Measurements from ENCODE around the gene BET1. TPM values are rescaled to one million over a fixed set of nuclear protein-coding genes. Genes with fewer than 3 reads are reported as not detected.

BET1 gene
- total RNA-seq, 1 donor = 20.6 TPM

GRCh38 chr7:94044806-94045205, 40.7 kb upstream of the BET1 start:
- Histone ChIP-seq H4K20me1 (ENCODE audit: insufficient read depth, low read length) (no peaks in the 10 kb centered on the region), H3K9me3 (ENCODE audit: low read depth, low read length) (no peaks in the 10 kb centered on the region), H2AFZ (ENCODE audit: low read length) (no peak overlapping the region), H3K36me3 (ENCODE audit: insufficient read depth, low read length) (no peaks in the 10 kb centered on the region), H3K79me2 (ENCODE audit: insufficient read depth, low read length) (no peaks in the 10 kb centered on the region), H3K27me3 (ENCODE audit: insufficient read depth, low read length) (peaks cover 5% of the 10 kb centered on the region), H3K27ac (ENCODE audit: low read depth, low read length) (no peak overlapping the region), H3K4me3 (ENCODE audit: insufficient read depth, low read length) (no peak overlapping the region), H3K4me1 (ENCODE audit: insufficient read depth, low read length) (peaks cover 23% of the 10 kb centered on the region), H3K4me2 (ENCODE audit: insufficient read depth, low read length) (no peak overlapping the region)
- no peak for TF ChIP-seq CTCF (IDR thresholded peaks at IDR 0.05; ENCODE audit: extremely low read depth, low read depth, low read length)
- DNase-seq (ENCODE audit: insufficient read length, low spot score, missing footprints) = no peak

GRCh38 chr7:94043299-94043698, 39.1 kb upstream of the BET1 start:
- H3K4me1 ChIP-seq (ENCODE audit: insufficient read depth, low read length) = peaks cover 23% of the 10 kb centered on the region
- no peak for TF ChIP-seq CTCF (IDR thresholded peaks at IDR 0.05; ENCODE audit: extremely low read depth, low read depth, low read length)
- H3K4me2 ChIP-seq (ENCODE audit: insufficient read depth, low read length) = peak overlapping the region; percentile 14
- no peaks in the 10 kb centered on the region for H4K20me1 ChIP-seq (ENCODE audit: insufficient read depth, low read length)
- no peak overlapping the region for H3K4me3 ChIP-seq (ENCODE audit: insufficient read depth, low read length)
- H3K27me3 ChIP-seq (ENCODE audit: insufficient read depth, low read length) = peaks cover 20% of the 10 kb centered on the region
- DNase-seq (ENCODE audit: insufficient read length, low spot score, missing footprints) = peak; percentile 43
- H2AFZ ChIP-seq (ENCODE audit: low read length) = no peak overlapping the region
- H3K36me3 ChIP-seq (ENCODE audit: insufficient read depth, low read length) = no peaks in the 10 kb centered on the region
- peak overlapping the region; percentile 26 for H3K27ac ChIP-seq (ENCODE audit: low read depth, low read length)
- H3K79me2 ChIP-seq (ENCODE audit: insufficient read depth, low read length) = no peaks in the 10 kb centered on the region
- no peaks in the 10 kb centered on the region for H3K9me3 ChIP-seq (ENCODE audit: low read depth, low read length)

- Histone ChIP-seq H3K4me3 (ENCODE audit: insufficient read depth, low read length) (no peak overlapping the region), H3K36me3 (ENCODE audit: insufficient read depth, low read length) (no peaks in the 10 kb centered on the region)
Observed at GRCh38 chr7:94042381-94042780, 38.2 kb upstream of the BET1 start.

GRCh38 chr7:94041529-94041928, 37.4 kb upstream of the BET1 start:
- no peak for DNase-seq (ENCODE audit: insufficient read length, low spot score, missing footprints)
- no peak overlapping the region for H3K27ac ChIP-seq (ENCODE audit: low read depth, low read length)
- no peak overlapping the region for H3K4me3 ChIP-seq (ENCODE audit: insufficient read depth, low read length)
- no peak overlapping the region for H2AFZ ChIP-seq (ENCODE audit: low read length)
- H4K20me1 ChIP-seq (ENCODE audit: insufficient read depth, low read length) = no peaks in the 10 kb centered on the region
- H3K9me3 ChIP-seq (ENCODE audit: low read depth, low read length) = no peaks in the 10 kb centered on the region
- H3K27me3 ChIP-seq (ENCODE audit: insufficient read depth, low read length) = peaks cover 35% of the 10 kb centered on the region
- no peaks in the 10 kb centered on the region for H3K36me3 ChIP-seq (ENCODE audit: insufficient read depth, low read length)
- H3K4me1 ChIP-seq (ENCODE audit: insufficient read depth, low read length) = peaks cover 23% of the 10 kb centered on the region
- TF ChIP-seq CTCF (IDR thresholded peaks at IDR 0.05; ENCODE audit: extremely low read depth, low read depth, low read length) = no peak
- no peaks in the 10 kb centered on the region for H3K79me2 ChIP-seq (ENCODE audit: insufficient read depth, low read length)
- peak overlapping the region; percentile 35 for H3K4me2 ChIP-seq (ENCODE audit: insufficient read depth, low read length)

More at GRCh38 chr7:94042381-94042780, 38.2 kb upstream of the BET1 start:
- Histone ChIP-seq H3K79me2 (ENCODE audit: insufficient read depth, low read length) (no peaks in the 10 kb centered on the region), H4K20me1 (ENCODE audit: insufficient read depth, low read length) (no peaks in the 10 kb centered on the region), H3K4me2 (ENCODE audit: insufficient read depth, low read length) (no peak overlapping the region), H3K27ac (ENCODE audit: low read depth, low read length) (no peak overlapping the region), H3K27me3 (ENCODE audit: insufficient read depth, low read length) (peaks cover 26% of the 10 kb centered on the region), H2AFZ (ENCODE audit: low read length) (no peak overlapping the region), H3K4me1 (ENCODE audit: insufficient read depth, low read length) (peaks cover 23% of the 10 kb centered on the region), H3K9me3 (ENCODE audit: low read depth, low read length) (no peaks in the 10 kb centered on the region)
- no peak for TF ChIP-seq CTCF (IDR thresholded peaks at IDR 0.05; ENCODE audit: extremely low read depth, low read depth, low read length)
- DNase-seq (ENCODE audit: insufficient read length, low spot score, missing footprints) = no peak

Data from osteoblast (primary cell).